ENCODE data around the gene ALAS1. TPM values are rescaled to one million over a fixed set of nuclear protein-coding genes. Genes with fewer than 3 reads are reported as not detected.

ALAS1 gene
- total and polyA plus RNA-seq, 2 experiments from 2014 or later = 85.3 to 90.1 TPM

- H3K9me3 ChIP-seq (ENCODE audit: low read depth) = no peaks in the 10 kb centered on the region
- no peak overlapping the region for H3K4me3 ChIP-seq
- H3K36me3 ChIP-seq (replicated peaks; ENCODE audit: insufficient read depth, low read depth) = no peaks in the 10 kb centered on the region
- peak overlapping the region; percentile 84 for H3K27ac ChIP-seq
- H3K9me2 ChIP-seq (replicated peaks; ENCODE audit: insufficient read depth) = no peaks in the 10 kb centered on the region
- 90% methylated on average over 6 of the region's 6 CpGs for WGBS (ENCODE audit: low lambda C conversion rate, missing lambda C conversion rate)
- H3K4me2 ChIP-seq = peak overlapping the region; percentile 92
- no peaks in the 10 kb centered on the region for H3K27me3 ChIP-seq
- no peak for DNase-seq (ENCODE audit: low spot score)
- H3K4me1 ChIP-seq (ENCODE audit: insufficient read depth) = peaks cover 26% of the 10 kb centered on the region
- no peak for TF ChIP-seq CTCF (IDR thresholded peaks at IDR 0.05; ENCODE audit: poor library complexity)
- no peak for TF ChIP-seq EZH2 (IDR thresholded peaks at IDR 0.05; ENCODE audit: borderline replicate concordance)
- TF ChIP-seq EZH2phosphoT487 (IDR thresholded peaks at IDR 0.05; ENCODE audit: low read depth, severe bottlenecking, unreplicated experiment) = no peak
- peaks cover 7% of the 10 kb centered on the region for H4K20me1 ChIP-seq (ENCODE audit: insufficient read depth, poor library complexity, severe bottlenecking)
- H3K79me2 ChIP-seq = peaks cover 43% of the 10 kb centered on the region
- H2AFZ ChIP-seq = no peak overlapping the region
Observed at GRCh38 chr3:52237006-52237656, 39.2 kb downstream of the ALAS1 start.

GRCh38 chr3:52237657-52238172, 39.8 kb downstream of the ALAS1 start:
- peak overlapping the region; percentile 92 for H3K4me2 ChIP-seq
- no peaks in the 10 kb centered on the region for H3K36me3 ChIP-seq (replicated peaks; ENCODE audit: insufficient read depth, low read depth)
- H3K79me2 ChIP-seq = peaks cover 43% of the 10 kb centered on the region
- no peak overlapping the region for H3K4me3 ChIP-seq
- no peak overlapping the region for H2AFZ ChIP-seq
- TF ChIP-seq EZH2 (IDR thresholded peaks at IDR 0.05; ENCODE audit: borderline replicate concordance) (no peak), CTCF (IDR thresholded peaks at IDR 0.05; ENCODE audit: poor library complexity) (no peak), EZH2phosphoT487 (IDR thresholded peaks at IDR 0.05; ENCODE audit: low read depth, severe bottlenecking, unreplicated experiment) (no peak)
- WGBS (ENCODE audit: low lambda C conversion rate, missing lambda C conversion rate) = 51% methylated on average over 8 of the region's 8 CpGs
- no peaks in the 10 kb centered on the region for H3K9me3 ChIP-seq (ENCODE audit: low read depth)
- H4K20me1 ChIP-seq (ENCODE audit: insufficient read depth, poor library complexity, severe bottlenecking) = peaks cover 7% of the 10 kb centered on the region
- peak; percentile 80 for DNase-seq (ENCODE audit: low spot score)
- peak overlapping the region; percentile 84 for H3K27ac ChIP-seq
- no peaks in the 10 kb centered on the region for H3K9me2 ChIP-seq (replicated peaks; ENCODE audit: insufficient read depth)
- peaks cover 26% of the 10 kb centered on the region for H3K4me1 ChIP-seq (ENCODE audit: insufficient read depth)
- H3K27me3 ChIP-seq = no peaks in the 10 kb centered on the region

GRCh38 chr3:52238193-52238760, 40.3 kb downstream of the ALAS1 start:
- no peaks in the 10 kb centered on the region for H3K27me3 ChIP-seq
- no peaks in the 10 kb centered on the region for H3K9me2 ChIP-seq (replicated peaks; ENCODE audit: insufficient read depth)
- H3K27ac ChIP-seq = peak overlapping the region; percentile 84
- WGBS (ENCODE audit: low lambda C conversion rate, missing lambda C conversion rate) = 18% methylated on average over 11 of the region's 11 CpGs
- H4K20me1 ChIP-seq (ENCODE audit: insufficient read depth, poor library complexity, severe bottlenecking) = peaks cover 7% of the 10 kb centered on the region
- peaks cover 43% of the 10 kb centered on the region for H3K79me2 ChIP-seq
- no peaks in the 10 kb centered on the region for H3K36me3 ChIP-seq (replicated peaks; ENCODE audit: insufficient read depth, low read depth)
- peak overlapping the region; percentile 98 for H2AFZ ChIP-seq
- H3K4me2 ChIP-seq = peak overlapping the region; percentile 92
- DNase-seq (ENCODE audit: low spot score) = no peak
- no peaks in the 10 kb centered on the region for H3K9me3 ChIP-seq (ENCODE audit: low read depth)
- peaks cover 26% of the 10 kb centered on the region for H3K4me1 ChIP-seq (ENCODE audit: insufficient read depth)
- H3K4me3 ChIP-seq = peak overlapping the region; percentile 90
- TF ChIP-seq EZH2phosphoT487 (IDR thresholded peaks at IDR 0.05; ENCODE audit: low read depth, severe bottlenecking, unreplicated experiment) (no peak), EZH2 (IDR thresholded peaks at IDR 0.05; ENCODE audit: borderline replicate concordance) (no peak), CTCF (IDR thresholded peaks at IDR 0.05; ENCODE audit: poor library complexity) (no peak)
